GM21447 (cell line): Measurements from ENCODE around the gene CDC42BPB.

ENCODE experiments used
- ATAC-seq: cut with Tn5 transposase; IDR thresholded peaks from one replicate; pipeline ENCODE4 v1.9.1; 2021; ENCODE audit not compliant: unreplicated experiment

Gene CDC42BPB

DNA sequence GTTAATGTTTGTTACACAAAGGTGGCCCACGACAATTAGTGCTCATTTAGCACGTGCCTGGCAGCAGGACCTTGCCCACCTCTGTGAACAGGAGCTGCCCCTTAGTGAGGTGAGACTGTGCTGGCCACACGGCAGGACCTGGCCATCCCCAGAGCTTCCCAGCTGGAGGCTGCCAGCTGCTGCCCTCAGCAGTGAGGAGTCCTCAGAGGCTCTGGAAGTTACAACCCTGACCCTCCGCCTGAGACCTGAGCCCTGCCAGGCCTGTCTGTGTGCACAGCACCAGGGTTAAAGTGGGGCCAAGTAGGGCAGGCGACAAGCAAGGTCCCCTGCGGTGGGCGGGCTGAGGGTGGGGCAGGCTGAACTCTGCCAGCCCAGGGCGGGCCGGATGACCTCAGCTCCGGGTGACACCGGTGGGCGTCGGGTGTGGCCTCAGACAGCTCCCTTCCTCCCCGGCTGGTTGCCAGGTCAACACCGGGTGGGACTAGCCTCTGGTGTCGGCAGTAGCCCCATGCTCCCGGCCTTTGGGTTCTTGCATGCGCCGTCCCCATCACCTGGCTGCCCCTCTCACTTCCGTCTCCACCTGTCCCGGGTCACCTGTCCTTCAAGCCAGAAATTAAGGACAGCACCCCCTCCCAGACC, 17.5 kb upstream of the CDC42BPB start:
- no peak for ATAC-seq

DNA sequence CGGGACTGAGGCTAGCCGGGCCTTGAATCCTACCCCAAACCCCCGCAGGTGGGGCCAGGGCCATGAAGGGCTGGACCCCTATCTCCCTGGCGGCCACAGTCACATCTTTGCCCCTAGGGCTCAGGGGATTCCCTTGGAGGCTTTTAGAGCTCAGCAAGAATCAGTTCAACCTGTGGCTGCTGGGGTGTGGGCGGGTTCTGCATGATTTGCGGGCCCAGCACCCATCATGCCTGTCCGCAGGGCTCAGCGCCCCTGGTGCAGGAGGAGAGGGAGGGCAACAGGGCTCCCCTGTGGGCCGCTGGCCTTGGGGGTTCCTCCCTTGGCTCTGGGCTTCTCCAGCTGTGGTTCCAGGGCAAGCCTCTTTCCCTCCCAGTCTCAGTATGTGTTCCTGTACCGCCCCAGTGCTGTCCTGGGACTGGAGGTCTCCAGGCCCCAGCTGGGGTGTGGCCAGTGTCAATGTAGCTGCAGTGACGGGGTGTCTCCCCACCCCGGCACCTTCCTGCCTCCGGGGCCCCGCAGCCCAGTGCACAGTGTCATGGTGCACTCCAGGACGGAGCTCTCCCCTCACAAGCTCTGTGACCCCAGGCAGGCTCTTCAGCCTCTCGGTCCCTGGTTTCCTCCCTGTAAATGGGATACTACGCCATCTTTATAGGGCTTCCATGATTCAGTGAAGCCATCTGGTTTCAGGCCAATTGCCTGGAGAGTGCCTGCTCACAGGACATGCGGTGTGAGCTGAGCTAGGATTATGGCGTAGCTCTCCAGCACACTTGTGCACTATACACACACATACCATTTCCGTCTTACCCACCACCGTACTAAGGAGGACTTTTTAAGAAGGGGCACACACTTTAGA, 16.8 kb upstream of the CDC42BPB start:
- ATAC-seq, result no peak

DNA sequence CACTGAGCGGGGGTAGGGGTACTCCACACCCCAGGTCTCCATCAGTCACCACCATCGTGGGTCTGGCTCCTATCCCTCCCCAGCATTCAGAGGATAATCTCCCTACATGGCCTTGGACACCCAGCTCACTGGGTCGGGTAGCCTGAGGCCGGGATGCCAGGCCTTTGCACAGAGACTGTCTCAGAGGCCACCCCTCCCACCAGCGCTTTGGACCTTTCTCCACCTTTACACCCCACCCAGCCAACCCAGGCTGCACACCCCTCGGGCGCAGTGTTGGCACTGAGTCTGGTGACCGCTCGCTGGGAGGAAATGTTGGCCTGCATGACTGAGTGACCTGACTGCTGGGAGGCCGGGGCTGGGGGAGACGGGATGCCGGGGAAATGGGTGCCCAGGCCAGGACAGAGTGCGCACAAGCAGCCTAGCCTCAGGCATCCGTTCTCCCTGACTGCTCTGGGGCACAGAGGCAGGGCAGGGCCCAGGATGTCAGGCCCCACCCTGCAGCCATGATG, 16.1 kb upstream of the CDC42BPB start:
- ATAC-seq, result no peak

DNA sequence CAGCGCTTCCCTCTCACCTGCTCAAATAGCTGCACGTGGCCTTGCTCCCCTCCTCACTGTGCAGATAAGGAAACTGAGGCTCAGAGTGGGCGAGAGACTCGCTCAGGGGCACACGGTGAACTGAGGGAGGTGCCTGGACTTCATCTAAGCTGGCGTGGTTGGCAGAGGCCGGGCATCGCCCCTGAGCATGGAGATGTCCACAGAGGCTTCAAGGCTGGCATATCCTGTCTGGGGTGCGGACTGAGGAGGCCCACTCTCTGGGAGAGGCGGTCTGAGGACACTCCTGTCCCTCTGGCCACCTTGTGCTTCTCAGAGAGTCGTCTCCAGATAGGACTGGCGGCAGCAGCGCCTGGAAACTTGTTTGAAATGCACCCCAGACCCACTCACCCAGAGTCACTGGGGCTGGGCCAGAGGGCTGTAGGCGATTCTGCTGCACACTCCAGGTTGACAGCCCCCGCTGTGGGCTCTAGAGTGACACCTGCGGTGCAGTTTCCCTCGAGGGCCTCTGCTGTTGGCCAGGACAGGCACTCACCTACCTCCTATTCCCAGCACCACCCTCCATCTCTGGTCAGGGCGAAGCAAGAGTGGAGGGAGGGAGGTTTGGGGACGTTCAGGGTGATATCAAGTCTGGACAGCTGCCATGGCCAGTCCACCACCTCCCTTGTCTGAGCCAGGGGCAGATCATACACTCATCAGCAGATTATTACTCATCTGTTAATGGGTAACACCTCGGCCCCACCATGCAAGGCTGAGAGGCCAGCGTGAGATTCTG, 15.4 kb upstream of the CDC42BPB start:
- ATAC-seq, result no peak

DNA sequence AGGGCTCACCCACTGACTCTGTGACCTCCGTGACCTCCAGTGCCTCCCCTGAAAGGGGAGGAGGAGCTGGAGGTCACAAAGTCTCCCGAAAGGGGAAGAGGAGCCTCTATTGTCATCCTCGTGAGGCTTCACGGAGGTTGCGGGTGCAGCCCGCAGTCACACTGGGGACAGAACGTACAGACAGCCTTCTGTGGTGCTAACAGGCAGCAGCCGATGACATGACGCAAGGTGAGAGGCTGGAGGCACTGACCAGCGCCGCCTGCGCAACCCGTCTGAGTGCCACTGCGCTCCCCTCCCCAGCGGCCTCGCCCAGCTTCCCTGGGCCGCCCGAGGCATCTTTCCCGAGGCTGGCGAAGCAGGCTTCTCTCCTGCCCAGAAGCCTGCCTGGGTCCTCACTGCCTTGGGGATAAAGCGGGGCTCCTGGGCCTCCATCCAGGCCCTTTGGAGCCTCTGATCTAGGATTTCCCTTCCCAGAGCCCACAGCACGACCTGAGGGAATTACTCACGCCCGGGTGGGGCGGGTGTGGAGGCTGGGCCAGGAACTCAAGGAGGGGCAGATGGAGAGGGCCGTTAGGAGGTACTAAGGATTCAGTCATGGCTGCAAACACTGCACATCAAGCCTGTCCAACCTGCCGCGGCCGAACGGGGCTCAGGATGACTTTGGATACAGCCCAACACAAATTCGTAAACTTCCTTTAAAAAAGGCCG, 14.3 kb upstream of the CDC42BPB start:
- no peak for ATAC-seq

DNA sequence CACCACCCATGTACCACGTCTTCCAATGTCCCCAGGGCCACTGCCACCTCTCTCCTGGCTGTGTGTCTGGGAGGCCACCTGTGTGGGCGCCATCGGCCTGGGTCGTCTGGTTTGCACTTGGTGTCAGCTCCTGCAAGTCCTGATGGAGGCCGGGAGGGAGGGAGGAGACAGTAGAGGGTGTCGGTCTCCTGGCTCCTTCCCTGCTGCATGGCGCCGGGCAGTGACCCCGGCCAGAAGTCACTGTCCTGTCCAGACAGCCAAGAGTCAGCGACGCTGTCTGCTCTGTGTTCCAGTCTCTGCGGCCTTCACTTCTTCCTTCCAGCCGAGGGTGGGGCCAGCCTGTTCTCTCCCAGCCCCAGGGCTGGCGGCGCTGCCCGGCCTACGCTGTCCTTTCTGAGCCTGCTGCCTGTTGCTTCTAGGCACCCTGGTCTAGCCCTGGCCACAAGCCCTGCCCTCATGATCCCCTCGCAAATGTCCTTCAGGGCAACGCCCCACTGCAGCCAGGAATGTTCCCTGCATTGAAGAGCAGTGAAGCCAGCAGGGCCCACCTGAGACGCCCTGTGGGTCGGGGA, 13.7 kb upstream of the CDC42BPB start:
- ATAC-seq, result no peak

DNA sequence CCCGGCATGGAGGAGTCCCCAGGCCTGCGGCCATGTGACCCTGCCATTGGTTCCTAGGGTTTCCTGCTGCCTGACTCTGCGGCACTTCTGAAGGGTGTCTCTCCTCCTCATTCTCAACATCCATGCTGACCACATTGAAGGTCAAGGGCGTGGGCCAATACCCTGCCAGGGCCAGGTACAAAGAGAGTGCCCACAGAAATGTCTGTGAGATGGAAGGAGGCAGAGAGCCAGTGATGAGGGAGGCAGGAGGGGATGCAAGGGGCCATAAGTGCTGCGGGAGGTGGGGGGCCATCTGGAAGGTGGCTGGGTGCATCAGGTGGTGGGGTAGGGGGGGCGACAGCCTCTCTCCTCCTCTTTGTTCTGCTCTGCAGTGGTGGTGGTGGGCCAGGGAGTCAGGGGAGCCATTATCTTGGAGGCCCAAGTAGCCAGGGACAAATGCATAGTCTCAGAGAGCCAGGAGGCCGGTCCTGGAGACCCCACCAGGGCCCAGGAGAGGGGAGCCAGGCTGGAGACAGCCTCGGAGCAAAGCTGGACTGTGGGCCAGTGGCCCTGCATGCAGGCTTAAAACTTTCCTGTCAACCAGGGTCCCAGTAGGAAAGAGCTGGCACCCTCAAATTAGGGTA, 13.0 kb upstream of the CDC42BPB start:
- no peak for ATAC-seq

DNA sequence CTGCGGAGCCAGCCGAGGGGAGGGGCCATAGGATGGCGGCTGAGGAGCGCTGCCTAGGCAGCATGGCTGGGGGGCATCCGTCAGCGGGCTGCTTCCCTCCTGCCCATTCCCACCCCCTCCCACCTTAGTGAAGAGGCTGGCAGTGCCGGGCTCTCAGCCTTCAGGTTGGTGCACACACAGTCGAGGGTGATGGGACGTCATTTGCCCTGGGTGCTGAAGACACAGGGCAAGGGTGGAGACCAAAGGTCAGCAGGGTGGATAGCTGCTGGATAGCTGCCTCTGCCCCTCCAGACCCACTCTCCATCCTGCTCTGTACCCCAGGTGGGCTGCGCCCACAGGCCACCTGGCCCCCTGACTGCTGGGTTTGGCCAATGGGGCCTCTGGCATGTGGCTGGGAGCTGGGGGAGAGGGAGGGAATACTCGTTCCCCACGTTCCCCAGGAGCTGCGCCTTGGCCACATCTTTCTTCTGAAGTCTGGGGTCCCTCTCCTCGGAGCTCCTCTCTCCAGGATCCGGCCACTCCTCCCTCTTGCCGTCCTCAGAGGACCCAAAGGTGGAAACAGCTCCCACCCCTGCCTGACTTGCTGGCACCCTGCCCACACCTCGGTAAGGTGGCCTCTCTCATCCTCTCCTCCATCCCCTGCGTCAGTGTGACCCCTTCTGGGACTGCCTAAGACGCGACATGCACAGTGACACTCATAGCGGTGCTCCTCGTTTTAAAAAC, 11.2 kb upstream of the CDC42BPB start:
- no peak for ATAC-seq

DNA sequence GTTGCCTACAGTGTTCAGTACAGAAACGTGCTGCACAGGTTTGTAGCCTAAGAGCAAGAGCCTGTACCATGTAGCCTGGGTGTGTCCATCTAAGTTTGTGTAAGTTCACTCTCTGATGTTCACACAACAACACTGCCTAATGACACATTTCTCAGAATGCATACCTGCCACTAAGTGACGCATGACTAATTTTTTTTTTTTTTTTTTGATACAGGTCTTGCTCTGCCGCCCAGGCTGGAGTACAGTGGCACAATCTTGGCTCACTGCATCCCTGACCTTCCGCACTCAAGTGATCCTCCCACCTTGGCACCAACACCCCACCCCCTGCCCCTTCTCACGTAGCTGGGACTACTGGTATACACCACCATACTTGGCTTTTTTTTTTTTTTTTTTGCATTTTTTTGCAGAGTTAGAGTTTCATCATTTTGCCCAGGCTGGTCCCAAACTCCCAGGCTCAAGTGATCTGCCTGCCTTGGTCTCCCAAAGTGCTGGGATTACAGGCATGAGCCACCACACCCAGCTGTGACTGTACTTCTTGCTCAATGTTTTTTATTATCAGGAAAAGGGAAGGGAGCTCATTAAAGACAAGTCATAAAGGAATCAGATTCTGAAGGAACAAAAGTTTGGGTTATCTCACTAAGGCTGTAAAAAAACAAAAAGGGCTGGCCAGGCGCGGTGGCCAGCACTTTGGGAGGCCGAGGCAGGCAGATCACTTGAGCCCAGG, 10.0 kb upstream of the CDC42BPB start:
- ATAC-seq, result no peak

DNA sequence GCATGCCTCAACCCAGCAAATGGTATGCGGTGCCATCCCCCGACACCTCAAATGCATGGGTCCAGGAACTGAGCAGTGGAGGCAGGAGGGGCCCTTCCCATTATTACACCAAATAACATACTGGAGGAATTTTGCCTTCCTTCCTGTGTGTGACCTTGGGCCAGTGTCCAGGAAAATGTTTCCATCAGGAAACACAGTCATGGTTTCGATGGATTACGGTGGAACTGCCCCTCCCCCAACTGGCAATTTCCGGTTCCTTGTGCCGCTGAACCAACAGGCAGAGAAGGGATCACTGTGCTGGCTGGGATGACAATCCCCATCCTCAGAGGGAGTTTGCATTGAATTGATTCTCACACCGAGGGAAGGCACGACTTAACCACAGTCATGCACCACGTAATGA, 9.1 kb upstream of the CDC42BPB start:
- ATAC-seq, result no peak

DNA sequence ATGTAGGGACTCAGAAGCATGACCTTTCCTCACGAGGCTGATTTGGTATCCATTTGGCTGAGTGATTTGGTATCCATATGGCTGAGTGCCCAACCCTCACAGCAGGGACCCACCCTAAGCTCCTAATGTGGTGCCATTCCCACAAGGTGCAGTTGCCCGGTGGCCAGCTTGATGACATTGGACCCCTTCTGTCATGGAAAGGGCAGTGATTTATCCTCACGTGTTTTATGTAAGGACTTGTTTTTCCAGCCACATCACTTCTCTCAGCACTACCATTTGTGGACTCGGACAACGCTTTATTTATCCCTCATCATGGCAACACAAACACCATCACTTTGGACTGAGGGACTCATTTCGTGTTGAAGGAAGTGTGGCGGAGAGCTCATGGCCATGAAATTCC, 8.5 kb upstream of the CDC42BPB start:
- ATAC-seq, result no peak

DNA sequence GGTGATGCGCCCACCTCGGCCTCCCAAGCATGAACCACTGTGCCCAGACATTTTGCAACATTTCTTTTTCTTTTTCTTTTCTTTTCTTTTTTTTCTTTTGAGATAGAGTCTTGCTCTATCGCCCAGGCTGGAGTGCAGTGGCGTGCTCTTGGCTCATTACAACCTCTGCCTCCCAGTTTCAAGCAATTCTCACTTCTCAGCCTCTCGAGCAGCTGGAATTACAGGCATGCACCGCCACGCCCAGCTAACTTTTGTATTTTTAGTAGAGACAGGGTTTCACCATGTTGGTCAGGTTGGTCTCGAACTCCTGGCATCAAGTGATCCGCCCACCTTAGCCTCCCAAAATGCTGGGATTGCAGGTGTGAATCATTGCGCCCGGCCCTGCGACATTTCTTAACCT, 7.6 kb upstream of the CDC42BPB start:
- ATAC-seq, result no peak

DNA sequence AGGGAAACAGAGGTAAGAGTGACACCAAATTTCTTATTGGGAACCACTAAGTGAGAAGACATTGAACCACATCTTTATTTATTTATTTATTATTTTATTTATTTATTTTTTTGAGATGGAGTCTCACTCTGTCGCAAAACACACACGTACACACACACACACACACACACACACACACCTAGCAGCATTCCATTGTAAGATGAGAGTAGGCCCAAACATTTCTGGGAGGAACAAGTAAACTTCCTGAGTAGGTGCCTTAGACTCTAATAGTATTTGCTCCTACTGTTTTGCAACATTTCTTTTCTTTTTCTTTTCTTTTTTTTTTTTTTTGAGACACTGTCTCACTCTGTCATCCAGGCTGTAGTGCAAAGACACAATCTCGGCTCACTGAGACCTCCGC, 7.1 kb upstream of the CDC42BPB start:
- no peak for ATAC-seq

DNA sequence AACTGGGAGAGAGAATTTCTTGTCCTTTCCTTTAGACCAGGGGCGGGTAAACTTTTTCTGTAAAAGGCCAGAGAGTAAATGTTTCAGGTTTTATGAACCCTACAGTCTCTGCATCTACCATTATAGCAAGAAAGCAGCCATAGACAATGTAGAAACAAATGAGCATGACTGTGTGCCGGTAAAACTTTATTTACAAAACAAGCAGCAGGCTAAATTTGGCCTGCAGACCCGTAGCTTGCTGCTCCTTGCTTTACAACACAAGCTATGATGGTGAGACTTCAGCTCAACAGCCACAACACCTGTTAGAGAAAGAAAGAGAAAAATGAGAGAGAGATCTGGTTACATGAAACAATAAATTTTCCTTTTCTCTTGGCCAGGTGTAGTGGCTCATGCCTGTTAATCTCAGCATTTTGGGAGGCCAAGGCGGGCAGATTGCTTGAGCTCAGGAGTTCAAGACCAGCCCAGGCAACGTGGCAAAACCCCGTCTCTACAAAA, 4.2 kb upstream of the CDC42BPB start:
- no peak for ATAC-seq

DNA sequence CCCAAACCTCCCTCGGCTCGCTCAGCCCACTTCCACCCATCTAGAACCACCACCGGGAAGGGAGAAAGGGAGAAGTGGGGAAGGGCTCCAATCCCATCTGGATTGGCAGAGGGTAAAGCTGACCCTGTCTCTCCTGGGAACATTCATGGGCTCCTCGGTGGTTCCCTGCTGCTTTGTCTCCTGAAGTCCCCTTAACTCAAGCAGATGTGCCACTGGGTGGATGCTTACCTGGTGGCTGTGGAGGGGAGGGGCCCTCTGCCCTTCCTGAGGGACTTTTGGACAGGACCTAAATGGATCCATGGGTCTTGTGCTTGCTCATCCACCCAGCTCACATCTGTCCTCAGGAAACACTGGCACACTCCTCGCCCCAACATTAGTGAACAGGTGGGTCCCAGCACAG, 2.2 kb upstream of the CDC42BPB start:
- no peak for ATAC-seq

DNA sequence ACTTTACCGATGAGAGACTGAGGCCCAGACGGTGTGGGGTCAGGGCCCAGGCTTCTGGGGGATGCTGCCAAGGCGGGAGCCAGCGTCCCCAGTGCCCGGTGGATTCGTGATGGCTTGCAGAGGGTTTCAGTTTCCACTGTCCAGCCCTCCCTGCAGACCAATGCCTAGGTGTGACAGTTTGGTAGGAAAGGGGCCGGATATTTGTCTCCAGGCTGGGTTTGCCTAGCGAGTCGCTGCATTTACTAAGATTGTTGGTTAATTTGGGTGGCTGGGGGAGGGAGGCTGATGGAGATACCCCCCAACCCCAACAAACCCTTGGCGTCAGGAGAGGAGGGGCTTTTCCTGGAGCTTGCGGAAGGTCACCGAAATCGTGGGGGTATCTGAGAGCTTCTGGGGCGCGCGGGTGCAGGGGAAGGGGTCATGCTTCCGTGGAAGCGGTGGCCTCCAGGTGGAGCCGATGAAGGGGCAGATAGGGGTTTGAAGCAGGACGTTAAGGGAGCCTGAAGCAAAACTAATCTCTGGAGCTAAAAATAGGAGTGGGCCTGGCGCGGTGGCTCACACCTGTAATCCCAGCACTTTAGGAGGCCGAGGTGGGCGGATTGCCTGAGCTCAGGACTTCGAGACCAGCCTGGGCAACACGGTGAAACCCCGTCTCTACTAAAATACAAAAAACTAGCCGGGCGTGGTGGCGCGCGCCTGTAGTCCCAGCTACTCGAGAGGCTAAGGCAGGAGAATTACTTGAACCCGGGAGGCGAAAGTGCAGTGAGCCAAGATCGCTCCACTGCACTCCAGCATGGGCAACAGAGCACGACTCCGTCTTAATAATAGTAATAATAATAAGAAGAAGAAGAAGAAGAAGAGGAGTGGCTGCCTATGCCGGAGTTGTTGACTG, 1.1 kb upstream of the CDC42BPB start:
- peak; percentile 8 for ATAC-seq

DNA sequence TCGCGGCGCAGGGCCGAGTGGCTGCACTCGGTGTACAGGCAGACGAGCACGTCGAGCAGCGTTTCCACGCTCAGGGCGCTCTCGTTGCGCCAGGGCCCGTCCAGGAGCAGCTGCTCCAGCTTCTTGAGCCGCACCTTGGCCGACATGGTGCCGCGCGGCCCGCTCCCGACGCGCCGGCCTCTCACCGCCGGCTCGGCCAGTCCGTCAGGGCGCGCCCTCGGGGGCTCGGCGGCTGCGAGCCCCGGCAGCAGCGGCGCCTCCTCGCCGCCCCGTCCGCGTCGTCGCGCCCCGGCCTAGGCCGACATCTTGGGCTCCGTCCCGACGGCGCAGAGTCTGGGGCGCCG, 349 bp downstream of the CDC42BPB start:
- ATAC-seq, result peak; percentile 18
